H9 (cell line): ENCODE results near the gene PHLPP2. TPM values are rescaled to one million over a fixed set of nuclear protein-coding genes. Genes with fewer than 3 reads are reported as not detected.

Source experiments
- DNase-seq: peaks from one replicate; pipeline ENCODE4 v3.0.0-alpha.2; 2017
- H2AFZ ChIP-seq: one replicate; pipeline ENCODE4 v1.6.1; 2013; ENCODE audit warnings: mild to moderate bottlenecking, low read length, control low read depth, moderate library complexity
- H2AK5ac ChIP-seq: 2 replicates; pipeline ENCODE4 v1.6.1; 2013; ENCODE audit warnings: low read length, control low read depth, mixed read lengths; ENCODE audit not compliant: insufficient read length
- H2BK120ac ChIP-seq: one replicate; pipeline ENCODE4 v1.6.1; 2013; ENCODE audit warnings: low read depth, mild to moderate bottlenecking, low read length, control low read depth, inconsistent platforms; ENCODE audit not compliant: poor library complexity, severe bottlenecking
- H2BK12ac ChIP-seq: 2 replicates; pipeline ENCODE4 v1.6.1; 2013; ENCODE audit warnings: low read length, control low read depth, mixed read lengths, low read depth; ENCODE audit not compliant: insufficient read length
- H2BK15ac ChIP-seq: 2 replicates; pipeline ENCODE4 v1.6.1; 2013; ENCODE audit warnings: low read depth, low read length, control low read depth
- H2BK20ac ChIP-seq: one replicate; pipeline ENCODE4 v1.6.1; 2013; ENCODE audit warnings: low read depth, mild to moderate bottlenecking, low read length, control low read depth, inconsistent platforms; ENCODE audit not compliant: poor library complexity, severe bottlenecking
- H2BK5ac ChIP-seq: 2 replicates; pipeline ENCODE4 v1.6.1; 2013; ENCODE audit warnings: low read length, control low read depth, mixed read lengths; ENCODE audit not compliant: insufficient read length
- H3K14ac ChIP-seq: 2 replicates; pipeline ENCODE4 v1.6.1; 2013; ENCODE audit warnings: low read length, control low read depth; ENCODE audit not compliant: insufficient read depth
- H3K18ac ChIP-seq: 2 replicates; pipeline ENCODE4 v1.6.1; 2013; ENCODE audit warnings: low read depth, mild to moderate bottlenecking, mixed read lengths, low read length, control low read depth; ENCODE audit not compliant: insufficient read length
- H3K23ac ChIP-seq: 2 replicates; pipeline ENCODE4 v1.6.1; 2013; ENCODE audit warnings: low read length, control low read depth, mixed read lengths, low read depth; ENCODE audit not compliant: insufficient read length
- H3K23me2 ChIP-seq: 2 replicates; pipeline ENCODE4 v1.6.1; 2013; ENCODE audit warnings: low read depth, mild to moderate bottlenecking, mixed read lengths, low read length, control low read depth; ENCODE audit not compliant: insufficient read length, poor library complexity, severe bottlenecking
- H3K27ac ChIP-seq: 2 replicates; pipeline ENCODE4 v1.5.1; 2013; ENCODE audit warnings: low read length, control low read depth, mixed read lengths, low read depth; ENCODE audit not compliant: insufficient read length
- H3K27me3 ChIP-seq: 2 replicates; pipeline ENCODE4 v1.6.1; 2013; ENCODE audit warnings: low read length, control low read depth, inconsistent platforms; ENCODE audit not compliant: insufficient read depth
- H3K4ac ChIP-seq: 2 replicates; pipeline ENCODE4 v1.6.1; 2013; ENCODE audit warnings: low read depth, mild to moderate bottlenecking, control low read depth, inconsistent platforms, low read length, moderate library complexity
- H3K4me1 ChIP-seq: 2 replicates; pipeline ENCODE4 v1.6.1; 2013; ENCODE audit warnings: low read length, control low read depth, inconsistent platforms; ENCODE audit not compliant: insufficient read depth
- H3K4me2 ChIP-seq: 2 replicates; pipeline ENCODE4 v1.6.1; 2013; ENCODE audit warnings: low read length, control low read depth, mixed read lengths; ENCODE audit not compliant: insufficient read length, insufficient read depth
- H3K56ac ChIP-seq: 2 replicates; pipeline ENCODE4 v1.6.1; 2013; ENCODE audit warnings: low read depth, mild to moderate bottlenecking, mixed read lengths, low read length, control low read depth; ENCODE audit not compliant: insufficient read length
- H3K79me1 ChIP-seq: 2 replicates; pipeline ENCODE4 v1.6.1; 2013; ENCODE audit warnings: low read depth, mild to moderate bottlenecking, moderate library complexity, low read length, control low read depth, inconsistent platforms; ENCODE audit not compliant: insufficient read depth, poor library complexity, severe bottlenecking
- H3K79me2 ChIP-seq: 2 replicates; pipeline ENCODE4 v1.6.1; 2013; ENCODE audit warnings: low read length, control low read depth, inconsistent platforms; ENCODE audit not compliant: insufficient read depth
- H3K9ac ChIP-seq: 2 replicates; pipeline ENCODE4 v1.6.1; 2013; ENCODE audit warnings: low read length, control low read depth, mixed read lengths; ENCODE audit not compliant: insufficient read length; ENCODE audit errors: extremely low read depth
- H3K9me3 ChIP-seq: one replicate; pipeline ENCODE4 v1.6.1; 2013; ENCODE audit warnings: low read depth, low read length, inconsistent platforms; ENCODE audit not compliant: control insufficient read depth
- H3T11ph ChIP-seq: one replicate; pipeline ENCODE4 v1.6.1; 2013; ENCODE audit warnings: mild to moderate bottlenecking, low read length, control low read depth, inconsistent platforms
- H4K20me1 ChIP-seq: one replicate; pipeline ENCODE4 v1.6.1; 2013; ENCODE audit not compliant: control insufficient read depth, insufficient read length, insufficient read depth
- H4K5ac ChIP-seq: 2 replicates; pipeline ENCODE4 v1.6.1; 2013; ENCODE audit warnings: low read depth, mild to moderate bottlenecking, mixed read lengths, low read length, control low read depth; ENCODE audit not compliant: insufficient read length
- H4K8ac ChIP-seq: replicated peaks from 2 replicates; pipeline ENCODE4 v1.6.1; 2013; ENCODE audit warnings: low read length, control low read depth, mixed read lengths, low read depth; ENCODE audit not compliant: insufficient read length
- H4K91ac ChIP-seq: 2 replicates; pipeline ENCODE4 v1.6.1; 2013; ENCODE audit warnings: low read depth, mild to moderate bottlenecking, moderate library complexity, mixed read lengths, low read length, control low read depth; ENCODE audit not compliant: insufficient read length
- H3K27ac Mint-ChIP-seq, 3 experiments: 2 replicates in 2 of 3; 3 replicates in 1 of 3; pipeline ENCODE4 v1.8.0; 2020 to 2021; ENCODE audit warnings: mixed read lengths in 3 of 3, mild to moderate bottlenecking in 1 of 3, moderate library complexity in 1 of 3
- H3K27me3 Mint-ChIP-seq: 2 replicates; pipeline ENCODE4 v1.8.0; 2021; ENCODE audit warnings: low read depth, mild to moderate bottlenecking, moderate library complexity, mixed read lengths
- H3K36me3 Mint-ChIP-seq, 3 experiments: 2 replicates in 2 of 3; 3 replicates in 1 of 3; pipeline ENCODE4 v1.8.0; 2020 to 2021; ENCODE audit warnings: low read depth in 3 of 3, mixed read lengths in 3 of 3; ENCODE audit not compliant: insufficient read depth in 1 of 3
- H3K4me1 Mint-ChIP-seq, 2 experiments: 2 replicates each; pipeline ENCODE4 v1.8.0; 2020; ENCODE audit warnings: mixed read lengths in 2 of 2
- H3K4me3 Mint-ChIP-seq, 2 experiments: 2 replicates in 1 of 2; 3 replicates in 1 of 2; pipeline ENCODE4 v1.8.0; 2020 to 2021; ENCODE audit warnings: mild to moderate bottlenecking in 2 of 2, mixed read lengths in 2 of 2, moderate library complexity in 1 of 2
- H3K9me3 Mint-ChIP-seq, 2 experiments: 2 replicates in 1 of 2; 3 replicates in 1 of 2; pipeline ENCODE4 v1.8.0; 2020; ENCODE audit warnings: mild to moderate bottlenecking in 2 of 2, mixed read lengths in 2 of 2, moderate library complexity in 1 of 2
- WGBS: extraction: QIAGEN DNeasy Blood & Tissue Kit; methylation state at CpG from one replicate; pipeline ENCODE4 v1.1.7; 2013; ENCODE audit warnings: missing lambda C conversion rate, low lambda C conversion rate, mixed read lengths; ENCODE audit not compliant: insufficient read length; ENCODE audit errors: extremely low coverage; 5-methylcytosine and 5-hydroxymethylcytosine counted together
- total RNA-seq: library from RNA; stranded (reverse); gene quantifications from 2 replicates; pipeline ENCODE4 v1.2.1, GENCODE V29; 2021
- TF ChIP-seq, protein P1 (sequence below): fragments of 200-600 bp; sonication (generic); conservative IDR thresholded peaks from 3 replicates; pipeline ENCODE4 v1.8.0; 2021; ENCODE audit warnings: antibody characterized with exemption, mild to moderate bottlenecking

Gene PHLPP2
- total RNA-seq, 1 experiment from 2014 or later, result 23.2 TPM

DNA sequence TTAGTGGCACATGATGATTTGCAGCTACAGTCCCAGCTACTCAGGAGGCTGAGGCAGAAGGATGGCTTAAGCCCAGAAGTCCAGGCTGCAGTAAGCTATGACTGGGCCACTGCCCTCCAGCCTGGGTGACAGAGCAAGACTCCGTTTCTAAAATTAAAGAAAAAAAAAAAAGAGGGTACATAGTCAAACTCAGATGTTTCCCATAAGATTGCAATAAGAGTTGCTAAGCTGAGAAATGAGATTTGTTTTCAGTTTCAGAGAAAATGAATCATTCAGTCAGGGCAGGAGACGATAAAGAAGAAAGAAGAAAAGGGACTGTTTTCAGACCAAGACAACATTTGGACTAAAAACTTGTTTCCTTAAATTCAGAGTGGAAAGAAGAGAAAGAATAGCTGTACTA is 30.2 kb upstream of the PHLPP2 start:
- no peaks in the 10 kb centered on the region for H3K9me3 Mint-ChIP-seq
- no peak overlapping the region for H2AFZ ChIP-seq
- DNase-seq, result no peak
- no peaks in the 10 kb centered on the region for H3K79me2 ChIP-seq
- no peak overlapping the region for H3K4ac ChIP-seq
- H3K9ac ChIP-seq, result no peak overlapping the region
- H3K27me3 ChIP-seq, result no peaks in the 10 kb centered on the region
- no peak overlapping the region for H3K56ac ChIP-seq
- H3K23ac ChIP-seq, result no peak overlapping the region
- no peak overlapping the region for H3T11ph ChIP-seq
- no peak overlapping the region for H3K14ac ChIP-seq
- no peaks in the 10 kb centered on the region for H3K23me2 ChIP-seq
- H3K9me3 ChIP-seq, result no peaks in the 10 kb centered on the region
- no peak overlapping the region for H2BK12ac ChIP-seq
- H2AK5ac ChIP-seq, result no peak overlapping the region
- no peak overlapping the region for H2BK120ac ChIP-seq
- no peak overlapping the region for H3K18ac ChIP-seq
- no peak overlapping the region for H3K27ac Mint-ChIP-seq
- no peak overlapping the region for H3K27ac ChIP-seq
- WGBS, result no CpG with 5 or more reads among the region's 2 CpGs
- H4K91ac ChIP-seq, result no peak overlapping the region
- no peak overlapping the region for H2BK5ac ChIP-seq
- TF ChIP-seq, protein P1, sequence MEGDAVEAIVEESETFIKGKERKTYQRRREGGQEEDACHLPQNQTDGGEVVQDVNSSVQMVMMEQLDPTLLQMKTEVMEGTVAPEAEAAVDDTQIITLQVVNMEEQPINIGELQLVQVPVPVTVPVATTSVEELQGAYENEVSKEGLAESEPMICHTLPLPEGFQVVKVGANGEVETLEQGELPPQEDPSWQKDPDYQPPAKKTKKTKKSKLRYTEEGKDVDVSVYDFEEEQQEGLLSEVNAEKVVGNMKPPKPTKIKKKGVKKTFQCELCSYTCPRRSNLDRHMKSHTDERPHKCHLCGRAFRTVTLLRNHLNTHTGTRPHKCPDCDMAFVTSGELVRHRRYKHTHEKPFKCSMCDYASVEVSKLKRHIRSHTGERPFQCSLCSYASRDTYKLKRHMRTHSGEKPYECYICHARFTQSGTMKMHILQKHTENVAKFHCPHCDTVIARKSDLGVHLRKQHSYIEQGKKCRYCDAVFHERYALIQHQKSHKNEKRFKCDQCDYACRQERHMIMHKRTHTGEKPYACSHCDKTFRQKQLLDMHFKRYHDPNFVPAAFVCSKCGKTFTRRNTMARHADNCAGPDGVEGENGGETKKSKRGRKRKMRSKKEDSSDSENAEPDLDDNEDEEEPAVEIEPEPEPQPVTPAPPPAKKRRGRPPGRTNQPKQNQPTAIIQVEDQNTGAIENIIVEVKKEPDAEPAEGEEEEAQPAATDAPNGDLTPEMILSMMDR, result no peak
- H2BK15ac ChIP-seq, result no peak overlapping the region
- no peaks in the 10 kb centered on the region for H3K27me3 Mint-ChIP-seq
- H4K20me1 ChIP-seq, result no peaks in the 10 kb centered on the region
- no peak overlapping the region for H3K4me3 Mint-ChIP-seq
- no peak overlapping the region for H4K8ac ChIP-seq
- no peak overlapping the region for H3K4me2 ChIP-seq
- H2BK20ac ChIP-seq, result no peak overlapping the region
- H3K4me1 ChIP-seq, result no peaks in the 10 kb centered on the region
- H3K79me1 ChIP-seq, result no peaks in the 10 kb centered on the region
- H4K5ac ChIP-seq, result no peak overlapping the region
- H3K4me1 Mint-ChIP-seq, result no peaks in the 10 kb centered on the region
- H3K36me3 Mint-ChIP-seq, result peaks cover 23 to 69% (median 58%) of the 10 kb centered on the region in 3 experiments
